ENCODE measurements around the gene DCAF11.

DCAF11 gene

DNA sequence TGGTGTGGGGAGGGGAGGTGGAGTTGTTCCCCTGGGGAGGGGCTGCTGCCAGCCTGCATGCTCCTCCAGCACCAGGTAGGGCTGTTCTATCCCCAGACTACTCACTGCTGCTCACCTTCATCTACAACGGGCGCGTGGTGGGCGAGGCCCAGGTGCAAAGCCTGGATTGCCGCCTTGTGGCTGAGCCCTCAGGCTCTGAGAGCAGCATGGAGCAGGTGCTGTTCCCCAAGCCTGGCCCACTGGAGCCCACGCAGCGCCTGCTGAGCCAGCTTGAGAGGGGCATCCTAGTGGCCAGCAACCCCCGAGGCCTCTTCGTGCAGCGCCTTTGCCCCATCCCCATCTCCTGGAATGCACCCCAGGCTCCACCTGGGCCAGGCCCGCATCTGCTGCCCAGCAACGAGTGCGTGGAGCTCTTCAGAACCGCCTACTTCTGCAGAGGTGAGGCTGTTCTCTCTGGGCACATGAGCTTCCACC is 50.0 kb downstream of the DCAF11 start:
- TF ChIP-seq, protein P1, sequence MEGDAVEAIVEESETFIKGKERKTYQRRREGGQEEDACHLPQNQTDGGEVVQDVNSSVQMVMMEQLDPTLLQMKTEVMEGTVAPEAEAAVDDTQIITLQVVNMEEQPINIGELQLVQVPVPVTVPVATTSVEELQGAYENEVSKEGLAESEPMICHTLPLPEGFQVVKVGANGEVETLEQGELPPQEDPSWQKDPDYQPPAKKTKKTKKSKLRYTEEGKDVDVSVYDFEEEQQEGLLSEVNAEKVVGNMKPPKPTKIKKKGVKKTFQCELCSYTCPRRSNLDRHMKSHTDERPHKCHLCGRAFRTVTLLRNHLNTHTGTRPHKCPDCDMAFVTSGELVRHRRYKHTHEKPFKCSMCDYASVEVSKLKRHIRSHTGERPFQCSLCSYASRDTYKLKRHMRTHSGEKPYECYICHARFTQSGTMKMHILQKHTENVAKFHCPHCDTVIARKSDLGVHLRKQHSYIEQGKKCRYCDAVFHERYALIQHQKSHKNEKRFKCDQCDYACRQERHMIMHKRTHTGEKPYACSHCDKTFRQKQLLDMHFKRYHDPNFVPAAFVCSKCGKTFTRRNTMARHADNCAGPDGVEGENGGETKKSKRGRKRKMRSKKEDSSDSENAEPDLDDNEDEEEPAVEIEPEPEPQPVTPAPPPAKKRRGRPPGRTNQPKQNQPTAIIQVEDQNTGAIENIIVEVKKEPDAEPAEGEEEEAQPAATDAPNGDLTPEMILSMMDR (IDR thresholded peaks at IDR 0.05; ENCODE audit: insufficient read depth, missing control alignments): no peak
- no peak for FAIRE-seq

DNA sequence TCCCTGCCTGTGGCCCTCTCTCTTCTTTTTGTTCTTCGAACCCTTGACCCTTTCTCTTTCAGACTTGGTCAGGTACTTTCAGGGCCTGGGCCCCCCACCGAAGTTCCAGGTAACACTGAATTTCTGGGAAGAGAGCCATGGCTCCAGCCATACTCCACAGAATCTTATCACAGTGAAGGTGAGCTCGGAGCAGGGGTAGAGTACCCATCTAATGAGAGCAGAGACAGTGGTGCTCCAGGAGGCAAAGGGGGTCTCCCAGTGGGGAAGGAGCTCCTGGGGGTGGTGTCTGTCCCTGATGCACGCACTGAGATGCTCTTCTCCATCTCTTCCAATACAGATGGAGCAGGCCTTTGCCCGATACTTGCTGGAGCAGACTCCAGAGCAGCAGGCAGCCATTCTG is 51.2 kb downstream of the DCAF11 start:
- FAIRE-seq: no peak

More for the DNA sequence above, 50.0 kb downstream of the DCAF11 start:
- no peak for DNase-seq (ENCODE audit: insufficient read length, low spot score)

DNA sequence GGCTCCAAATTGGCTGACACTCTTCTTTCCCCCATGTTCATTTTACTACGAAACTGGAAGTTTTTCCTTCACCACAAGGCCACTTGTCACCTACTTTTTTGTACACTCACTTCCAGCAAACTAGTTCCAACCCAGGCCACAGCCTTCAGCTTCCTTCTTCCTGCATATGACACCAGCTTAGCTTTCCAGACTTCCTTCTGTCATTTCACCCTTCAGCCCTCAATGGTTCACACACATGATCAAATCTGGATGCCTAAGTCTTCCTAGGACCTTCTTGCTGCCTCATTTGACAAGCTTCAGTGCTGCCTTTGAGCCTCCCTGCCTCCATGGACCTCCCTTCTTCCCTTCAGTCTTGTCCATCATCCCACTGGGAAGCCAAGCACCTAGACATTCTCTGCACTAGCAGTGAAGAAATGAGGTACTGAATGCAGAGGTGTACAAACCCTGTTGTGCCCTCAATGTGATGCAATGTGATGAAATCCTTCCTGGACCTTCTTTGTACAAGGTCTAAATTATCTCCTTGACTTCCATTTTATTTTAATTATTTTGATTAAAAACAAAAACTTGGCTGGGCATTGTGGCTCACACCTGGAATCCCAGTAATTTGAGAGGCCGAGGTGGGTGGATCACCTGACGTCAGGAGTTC is 53.0 kb downstream of the DCAF11 start:
- TF ChIP-seq, protein P1 (IDR thresholded peaks at IDR 0.05; ENCODE audit: insufficient read depth, missing control alignments): no peak
- FAIRE-seq: no peak
- no peak for DNase-seq (ENCODE audit: insufficient read length, low spot score)

More for the DNA sequence above, 51.2 kb downstream of the DCAF11 start:
- DNase-seq (ENCODE audit: insufficient read length, low spot score): no peak
- TF ChIP-seq, protein P1 (IDR thresholded peaks at IDR 0.05; ENCODE audit: insufficient read depth, missing control alignments): no peak

DNA sequence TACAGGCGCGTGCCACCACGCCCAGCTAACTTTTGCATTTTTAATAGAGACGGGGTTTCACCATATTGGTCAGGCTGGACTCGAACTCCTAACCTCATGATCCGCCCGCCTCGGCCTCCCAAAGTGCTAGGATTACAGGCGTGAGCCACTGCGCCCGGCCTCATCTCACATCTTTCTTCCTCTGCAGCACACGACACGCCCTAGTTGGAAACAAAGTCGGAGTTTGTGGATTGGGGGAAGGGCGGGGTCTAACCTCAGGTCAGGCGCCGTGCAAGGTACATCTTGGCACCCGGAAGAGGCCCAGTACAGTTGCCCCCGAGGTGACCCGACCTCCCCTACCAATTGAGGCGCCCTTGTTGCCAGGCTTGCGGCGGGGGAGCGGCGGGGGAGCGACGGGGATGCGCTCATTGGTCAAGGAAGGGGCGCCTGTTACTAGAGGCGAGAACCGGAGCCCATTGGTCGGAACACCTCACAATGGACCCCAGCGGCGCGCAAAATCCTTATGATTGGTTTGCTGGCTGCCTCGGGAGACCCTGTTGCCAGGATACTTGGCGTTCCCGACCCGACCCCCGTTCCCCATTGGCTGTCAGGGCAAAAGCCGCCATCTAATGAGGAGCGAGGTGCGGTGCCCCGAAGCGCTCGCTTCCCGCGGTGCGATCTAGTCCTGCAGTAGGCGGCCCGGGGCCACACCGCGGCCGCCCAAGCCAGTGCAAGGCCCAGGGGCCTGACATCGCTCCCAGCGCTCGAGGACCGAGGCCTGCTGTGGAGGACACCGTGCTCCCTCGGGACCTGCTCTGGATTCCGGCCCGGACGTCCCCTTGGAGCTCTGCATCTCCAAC is 57.1 kb downstream of the DCAF11 start, which contains the start of gene REC8:
TSS of gene REC8 (plus strand) at position 659 of the 839 bp plus-strand sequence. CDS start 473 bp downstream, outside the sequence.
- DNase-seq (ENCODE audit: insufficient read length, low spot score) (peak; percentile 100), FAIRE-seq (no peak)
- TF ChIP-seq, protein P1 (IDR thresholded peaks at IDR 0.05; ENCODE audit: insufficient read depth, missing control alignments): no peak

DNA sequence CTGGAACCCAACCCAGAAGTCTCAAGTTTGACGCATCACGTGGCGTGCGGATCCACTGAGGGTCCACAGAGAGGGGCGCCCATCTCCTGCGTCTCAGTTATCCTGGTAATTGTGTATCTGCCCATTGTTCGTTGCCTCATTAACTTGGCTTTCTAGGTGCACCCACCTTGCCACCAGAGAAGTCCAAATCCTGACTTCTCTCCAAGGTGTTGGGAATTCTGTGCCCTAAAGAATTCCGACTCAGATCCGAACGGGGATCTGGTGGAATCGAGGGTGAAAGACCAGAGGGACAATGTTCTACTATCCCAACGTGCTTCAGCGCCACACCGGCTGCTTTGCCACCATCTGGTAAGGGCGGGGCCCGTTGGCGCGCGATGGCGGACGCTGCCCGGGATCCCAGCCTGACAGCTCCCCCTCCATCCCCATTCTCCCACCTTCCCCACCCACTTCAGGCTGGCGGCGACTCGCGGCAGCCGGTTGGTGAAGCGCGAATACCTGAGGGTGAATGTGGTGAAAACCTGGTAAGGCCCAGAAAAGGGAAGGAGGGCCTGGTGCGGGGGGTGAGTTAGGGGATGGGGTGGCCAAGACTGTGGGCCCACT is 57.8 kb downstream of the DCAF11 start:
- no peak for DNase-seq (ENCODE audit: insufficient read length, low spot score)
- no peak for FAIRE-seq
- TF ChIP-seq, protein P1 (IDR thresholded peaks at IDR 0.05; ENCODE audit: insufficient read depth, missing control alignments): no peak

DNA sequence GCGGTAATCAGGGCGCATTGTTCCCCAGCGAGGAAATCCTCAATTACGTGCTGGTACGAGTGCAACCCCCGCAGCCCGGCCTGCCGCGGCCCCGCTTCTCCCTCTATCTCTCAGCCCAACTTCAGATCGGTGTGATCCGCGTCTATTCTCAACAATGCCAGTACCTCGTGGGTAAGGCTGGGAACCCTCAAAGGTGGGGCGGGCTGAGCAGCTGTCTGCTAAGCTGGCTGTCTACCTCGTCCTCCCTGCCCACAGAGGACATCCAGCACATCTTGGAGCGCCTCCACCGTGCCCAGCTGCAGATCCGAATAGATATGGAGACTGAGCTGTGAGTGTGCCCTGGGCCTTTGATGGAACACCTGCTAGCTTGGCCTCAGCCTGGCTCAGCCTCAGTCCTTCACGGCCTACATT is 58.3 kb downstream of the DCAF11 start:
- DNase-seq (ENCODE audit: insufficient read length, low spot score) (no peak), FAIRE-seq (no peak)
- TF ChIP-seq, protein P1 (IDR thresholded peaks at IDR 0.05; ENCODE audit: insufficient read depth, missing control alignments): no peak
